Activated CD4-positive, alpha-beta T cell treated with anti-CD3 and anti-CD28 coated beads for 24 hours (primary cell): Measurements from ENCODE around the gene ERCC6.

Experiments
- DNase-seq, 2 donors: peaks; one replicate each; pipeline ENCODE4 v3.0.0-alpha.2; 2020; ENCODE audit warnings: low read depth in 2 of 2

Gene ERCC6

DNA sequence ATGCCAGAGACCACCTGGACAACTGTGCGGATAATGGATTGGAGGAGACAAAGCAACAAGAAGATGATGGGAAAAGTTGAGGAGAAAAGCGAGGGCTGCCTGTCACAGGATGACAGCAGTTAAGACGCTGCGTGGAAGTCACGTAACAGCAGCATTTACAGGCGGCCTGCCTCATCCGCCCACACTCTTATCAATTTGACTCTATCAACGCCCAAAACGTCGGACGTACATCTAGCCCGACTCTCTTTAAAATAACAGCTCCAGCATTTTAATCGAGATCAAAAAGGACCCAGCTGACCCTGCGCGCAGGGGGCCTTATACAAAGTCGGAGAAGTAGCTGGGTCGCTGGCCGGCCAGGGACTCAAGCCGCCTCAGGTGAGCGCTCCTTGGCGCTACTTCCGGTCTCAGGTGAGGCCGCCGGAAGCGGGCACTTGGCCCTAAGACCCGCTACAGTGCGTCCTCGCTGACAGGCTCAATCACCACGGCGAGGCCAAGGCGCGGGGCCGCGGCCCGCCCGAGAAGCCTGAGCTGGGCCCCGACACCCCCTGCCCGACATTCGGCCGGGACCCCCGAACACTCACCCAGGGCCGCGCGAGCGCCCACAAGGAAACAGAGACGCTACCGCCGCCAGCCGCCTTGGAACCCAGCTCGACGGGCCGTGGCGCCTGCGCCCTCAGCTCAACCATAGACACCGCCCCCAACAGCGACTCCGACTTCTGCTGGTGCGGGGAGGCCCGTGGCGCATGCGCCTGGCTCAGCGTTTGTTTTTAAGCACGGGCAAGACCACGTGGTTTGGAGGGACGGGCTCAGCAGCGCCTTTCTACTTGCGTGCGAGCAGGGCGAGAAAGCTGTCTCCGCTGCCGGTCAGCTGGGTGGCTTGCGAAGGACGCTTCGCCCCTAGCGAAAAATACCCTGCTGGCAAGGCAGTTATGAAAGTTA is at the start of gene ERCC6:
Gene ERCC6 (minus strand): TSS at position 741 of the 939 bp plus-strand sequence.
- DNase-seq: peak; percentile 92 to 94

DNA sequence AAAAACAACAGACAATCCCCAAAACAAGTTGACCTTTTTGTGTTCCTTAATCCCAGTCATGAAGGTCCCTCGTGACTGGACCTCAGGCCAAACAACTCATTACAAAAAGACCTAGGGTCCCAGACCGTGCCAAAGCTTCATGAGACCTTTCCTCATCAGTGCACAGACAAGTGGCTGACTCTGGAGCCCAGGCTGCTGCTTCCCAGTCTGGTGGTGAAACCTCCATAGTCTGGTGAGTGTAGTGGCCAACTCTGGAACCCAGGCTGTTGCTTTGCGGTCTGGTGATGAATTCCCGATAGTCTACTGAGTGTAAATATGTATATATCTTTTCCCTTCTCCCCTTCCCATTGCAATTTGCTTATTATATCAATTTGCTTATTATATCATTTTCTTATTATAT is 49.1 kb upstream of the ERCC6 start:
- DNase-seq: no peak

DNA sequence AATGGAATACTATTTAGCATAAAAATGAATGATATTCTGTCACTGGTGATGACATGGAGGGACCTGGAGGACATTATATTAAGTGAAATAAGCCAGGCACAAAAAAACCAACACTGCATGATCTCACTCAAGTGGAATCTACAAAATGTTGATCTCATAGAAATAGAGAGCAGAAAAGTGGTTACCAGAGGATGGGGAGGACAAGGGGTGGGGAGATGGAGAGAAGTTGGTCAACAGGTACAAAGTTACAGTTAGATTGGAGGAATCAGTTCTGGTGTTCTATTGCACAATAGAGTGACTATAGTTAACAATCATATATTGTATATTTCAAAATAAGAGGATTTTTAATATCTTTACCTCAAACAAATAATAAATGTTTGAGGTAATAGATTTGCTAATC is 46.5 kb upstream of the ERCC6 start:
- DNase-seq: no peak

DNA sequence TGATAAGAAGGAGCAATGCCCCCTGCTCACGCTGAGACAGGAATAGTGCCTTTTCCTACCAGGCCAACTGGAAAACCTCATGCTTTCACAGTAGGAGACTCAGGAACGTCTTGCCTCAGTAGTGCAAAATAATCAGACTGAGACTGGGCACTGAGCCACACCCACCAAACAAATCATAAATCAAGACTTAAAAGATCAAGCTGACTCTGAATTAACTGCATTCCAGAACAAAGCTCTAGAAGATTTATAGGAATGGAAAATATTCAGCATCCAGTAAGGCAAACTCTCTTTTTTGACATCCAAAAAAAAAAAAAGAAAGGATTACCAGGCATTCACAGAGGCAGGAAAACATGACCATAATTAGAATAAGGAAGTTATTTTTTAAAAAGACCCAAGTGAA is 40.7 kb upstream of the ERCC6 start:
- no peak for DNase-seq

DNA sequence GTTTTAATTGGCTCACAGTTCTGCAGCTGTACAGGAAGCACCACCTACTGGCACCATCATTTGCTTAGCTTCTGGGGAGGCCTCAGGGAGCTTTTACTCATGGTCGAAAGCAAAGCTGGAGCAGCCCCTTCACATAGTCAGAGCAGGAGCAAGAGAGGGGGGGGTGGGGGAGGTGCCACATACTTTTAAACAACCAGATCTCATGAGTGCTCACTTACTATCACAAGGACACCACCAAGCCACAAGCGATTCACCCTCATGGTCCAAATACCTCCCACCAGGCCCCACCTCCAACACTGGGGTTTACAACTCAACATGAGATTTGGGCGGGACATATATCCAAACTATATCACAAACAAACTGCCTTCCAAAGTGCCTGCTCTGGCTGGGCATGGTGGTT is 39.5 kb upstream of the ERCC6 start:
- no peak for DNase-seq

DNA sequence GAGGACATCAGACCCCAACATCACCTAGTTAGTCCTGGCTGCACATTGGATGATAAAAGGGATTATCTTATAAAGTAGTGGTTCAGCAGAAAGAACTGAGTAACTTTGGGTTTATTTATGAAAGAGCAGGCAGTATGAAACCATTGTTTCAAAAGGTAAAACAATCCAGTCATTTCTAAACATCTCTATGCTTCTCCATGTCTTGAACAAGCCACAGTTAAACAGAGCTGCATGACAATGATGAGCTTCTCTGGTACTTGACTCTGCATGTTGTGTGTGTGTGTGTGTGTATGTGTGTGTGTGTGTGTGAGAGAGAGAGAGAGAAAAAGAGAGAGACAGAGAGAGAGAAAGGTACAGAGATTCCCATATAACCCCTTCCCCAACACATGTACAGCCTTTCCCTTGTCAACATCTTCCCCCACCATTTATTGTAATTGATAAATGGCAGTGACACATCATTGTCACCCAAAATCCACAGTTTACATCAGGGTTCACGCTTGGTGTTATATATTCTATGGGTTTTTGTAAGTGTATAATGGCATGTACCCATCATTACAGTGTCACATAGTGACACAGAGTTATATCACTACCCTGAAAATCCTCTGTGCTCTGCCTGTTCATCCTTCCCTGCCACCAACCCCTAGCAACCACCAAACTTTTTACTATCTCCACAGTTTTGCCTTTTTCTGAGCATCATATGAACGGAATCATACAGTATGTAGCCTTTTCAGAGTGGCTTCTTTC is 38.4 kb upstream of the ERCC6 start:
- DNase-seq: no peak

DNA sequence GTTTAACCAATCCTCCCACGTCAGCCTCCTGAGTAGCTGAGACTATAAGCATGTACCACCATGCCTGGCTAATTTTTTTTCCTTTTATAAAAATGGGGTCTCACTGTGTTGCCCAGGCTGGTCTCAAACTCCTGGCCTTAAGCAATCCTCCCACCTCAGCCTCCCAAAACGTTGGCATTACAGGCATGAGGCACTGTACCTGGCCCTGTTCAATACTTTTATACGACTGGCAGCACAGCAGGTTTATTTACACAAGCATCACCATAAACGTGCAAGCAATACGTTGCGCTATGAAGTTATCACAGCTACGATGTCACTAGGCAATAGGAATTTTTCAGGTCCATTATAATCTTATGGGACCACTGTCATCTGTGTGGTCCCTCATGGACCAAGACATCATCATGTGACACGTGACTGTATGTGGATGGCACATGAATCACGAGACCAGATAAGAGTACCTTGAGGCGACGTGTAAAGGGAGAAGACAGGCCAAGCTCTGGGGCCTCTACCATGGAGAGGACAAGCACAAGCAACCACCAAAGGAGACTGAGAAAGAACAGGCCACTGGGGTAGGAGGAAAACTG is 36.7 kb upstream of the ERCC6 start:
- no peak for DNase-seq

DNA sequence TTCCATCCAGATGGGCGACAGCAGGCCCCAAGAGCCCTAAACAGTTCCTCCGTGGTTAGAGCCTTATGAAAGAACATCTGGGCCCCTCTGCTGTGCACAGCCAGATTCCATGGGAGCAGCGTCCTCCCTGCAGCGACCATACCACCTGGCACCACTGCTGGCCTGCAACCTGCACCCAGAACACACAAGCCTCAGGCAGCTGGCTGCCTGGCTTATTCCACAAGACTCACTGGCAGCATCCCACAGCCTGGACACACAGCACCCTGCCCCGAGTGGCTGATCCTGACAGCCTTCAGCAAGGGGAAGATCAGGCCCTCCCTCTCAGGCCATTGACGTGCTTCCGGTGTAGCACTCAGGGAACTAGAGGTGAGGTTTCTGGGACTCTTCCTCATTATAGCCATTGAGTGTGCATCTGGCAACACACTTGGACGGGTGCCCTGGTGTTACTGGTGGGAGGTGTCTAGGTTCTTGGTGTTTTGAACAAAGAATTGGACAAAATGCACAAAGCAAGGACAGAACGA is 33.7 kb upstream of the ERCC6 start:
- DNase-seq: no peak

DNA sequence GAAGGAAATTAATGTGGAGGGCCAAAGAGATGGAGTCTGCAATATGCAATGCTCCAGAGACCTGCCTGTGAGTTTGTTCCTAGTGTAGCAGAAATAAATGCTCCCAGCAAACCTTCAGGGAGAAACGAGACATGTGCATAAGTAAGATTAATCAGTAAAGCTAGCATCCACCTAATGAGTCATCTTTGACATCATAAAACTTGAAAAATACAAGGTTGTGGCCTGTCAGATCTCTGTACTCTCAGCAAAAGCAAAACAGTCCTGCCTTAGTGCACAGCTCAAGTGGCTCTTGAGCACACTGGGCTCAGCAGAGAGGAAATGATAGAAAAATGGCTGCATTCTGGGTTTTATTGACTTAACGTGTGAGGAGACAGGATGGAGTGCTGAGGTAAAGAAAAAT is 32.5 kb upstream of the ERCC6 start:
- no peak for DNase-seq

DNA sequence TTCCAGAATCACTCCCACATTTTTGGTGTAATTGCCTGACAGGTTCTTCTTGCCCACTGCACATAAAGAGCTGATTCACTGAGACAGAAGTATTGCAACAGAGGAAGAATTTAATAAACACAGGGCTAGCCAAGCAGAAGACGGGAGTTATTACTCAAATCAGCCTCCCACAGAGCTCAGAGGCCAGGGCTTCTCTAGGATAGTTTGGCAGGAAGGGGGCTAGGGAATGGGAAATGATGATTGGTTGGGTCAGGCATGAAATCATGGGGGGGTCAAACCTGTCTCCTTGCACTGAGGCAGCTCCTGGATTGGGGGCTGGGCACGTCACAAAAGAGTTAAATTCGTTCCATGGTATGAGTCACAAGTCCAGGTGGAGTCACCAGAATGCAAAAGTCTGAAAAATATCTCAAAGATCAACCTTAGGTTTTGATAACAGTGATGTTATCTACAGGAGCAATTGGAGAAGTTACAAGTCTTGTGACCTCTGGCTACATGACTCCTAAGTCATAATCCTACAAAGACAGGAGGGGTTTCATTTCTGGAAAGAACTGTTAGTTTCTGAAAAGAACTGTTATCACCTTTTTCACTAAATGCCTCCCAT is 30.2 kb upstream of the ERCC6 start:
- DNase-seq: no peak

DNA sequence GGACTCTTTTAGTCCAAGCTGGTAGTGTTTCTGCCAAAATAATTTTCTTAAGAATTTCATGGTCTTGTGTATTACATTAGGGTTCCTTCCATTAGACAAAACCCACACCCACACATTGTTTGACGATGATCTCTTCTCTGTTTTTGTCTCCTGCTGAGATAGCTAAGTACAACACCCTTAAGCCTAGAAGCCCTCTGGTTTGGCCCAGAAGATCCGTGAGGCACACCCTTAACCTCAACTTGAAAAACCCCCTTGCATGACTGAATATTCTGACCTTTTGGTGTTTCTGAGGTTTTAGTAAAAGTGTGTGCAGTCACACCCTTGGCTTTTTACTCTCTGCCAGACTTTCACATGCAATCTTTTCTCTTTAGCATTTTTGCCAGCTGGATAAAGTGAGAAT is 29.3 kb upstream of the ERCC6 start:
- no peak for DNase-seq

DNA sequence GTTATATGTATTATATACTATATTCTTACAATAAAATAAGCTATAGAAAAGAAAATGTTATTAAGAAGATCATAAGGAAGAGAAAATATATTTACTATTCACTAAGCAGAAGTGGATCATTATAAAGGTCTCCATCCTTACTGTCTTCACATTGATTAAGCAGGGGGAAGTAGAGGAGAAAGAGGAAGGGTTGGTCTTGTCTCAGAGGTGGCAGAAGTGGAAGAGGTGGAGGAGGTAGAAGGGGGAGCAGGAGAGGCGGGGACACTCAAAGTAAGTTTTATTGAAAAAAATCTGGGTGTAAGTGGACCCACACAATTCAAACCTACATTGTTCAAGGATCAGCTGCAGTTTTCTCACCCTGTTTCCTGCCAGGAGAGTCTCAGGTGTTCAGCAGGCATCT is 28.9 kb upstream of the ERCC6 start:
- no peak for DNase-seq

DNA sequence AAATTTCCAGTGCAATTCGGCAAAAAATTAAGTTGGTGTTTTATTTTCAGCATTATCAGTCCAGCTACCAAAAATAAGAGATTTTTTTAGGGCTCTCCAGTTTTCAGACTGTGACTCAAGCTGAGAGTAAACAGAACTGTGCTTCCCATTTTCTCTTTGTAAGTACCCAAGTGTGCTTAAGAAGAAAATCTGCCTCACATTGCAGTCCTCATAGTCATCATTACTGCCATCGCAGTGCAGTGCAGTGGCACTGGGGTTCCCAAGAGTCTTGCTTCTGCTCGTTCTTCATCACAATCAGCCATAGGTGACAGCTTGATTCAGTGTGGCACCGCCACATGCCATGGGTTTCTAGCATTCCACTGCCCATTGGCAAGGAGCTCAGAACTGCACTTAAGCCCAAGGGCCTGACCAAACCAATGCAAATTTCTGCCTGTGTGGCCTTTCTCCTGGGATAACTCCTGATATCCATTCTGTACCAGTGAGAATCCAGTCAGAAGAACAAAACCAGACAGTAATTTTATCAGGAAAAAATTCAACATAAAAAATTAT is 25.6 kb upstream of the ERCC6 start:
- no peak for DNase-seq

DNA sequence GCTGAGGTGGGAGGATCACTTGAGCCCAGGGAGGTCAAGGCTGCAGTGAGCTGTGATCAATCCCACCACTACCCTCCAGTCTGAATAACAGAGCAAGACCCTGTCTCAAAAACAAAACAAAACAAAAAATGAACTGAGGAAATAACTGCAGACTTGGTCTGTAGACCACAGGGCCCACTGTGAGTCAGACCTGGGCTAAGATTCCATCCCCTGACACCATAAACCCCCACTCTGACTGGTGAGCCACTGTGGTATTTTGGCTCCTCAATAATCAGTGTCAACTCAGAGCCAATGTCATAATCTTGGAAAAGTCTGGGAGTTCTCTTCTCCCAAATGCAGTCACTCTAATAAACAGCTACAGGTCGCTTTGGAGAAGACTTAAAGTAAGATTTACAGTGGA is 24.0 kb upstream of the ERCC6 start:
- no peak for DNase-seq

DNA sequence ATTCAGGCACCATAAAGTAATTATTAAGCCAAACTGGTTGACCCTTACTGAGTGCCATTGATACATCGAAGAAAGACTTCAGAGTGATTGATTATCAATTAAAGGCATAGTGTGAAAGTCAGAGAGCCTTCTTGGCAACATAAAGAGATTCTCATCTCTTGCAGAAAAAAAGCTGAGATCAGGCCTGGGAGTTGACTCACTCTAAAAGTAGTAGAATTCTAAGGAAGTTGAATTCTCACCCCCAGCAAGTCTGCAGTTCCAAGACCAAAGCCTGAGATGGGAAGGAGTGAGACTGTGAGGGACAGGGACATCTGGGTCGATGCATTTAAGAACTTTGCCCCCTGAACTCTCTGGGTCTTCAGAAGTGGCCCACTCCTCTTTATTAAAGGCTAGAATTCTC is 21.6 kb upstream of the ERCC6 start:
- DNase-seq: no peak

DNA sequence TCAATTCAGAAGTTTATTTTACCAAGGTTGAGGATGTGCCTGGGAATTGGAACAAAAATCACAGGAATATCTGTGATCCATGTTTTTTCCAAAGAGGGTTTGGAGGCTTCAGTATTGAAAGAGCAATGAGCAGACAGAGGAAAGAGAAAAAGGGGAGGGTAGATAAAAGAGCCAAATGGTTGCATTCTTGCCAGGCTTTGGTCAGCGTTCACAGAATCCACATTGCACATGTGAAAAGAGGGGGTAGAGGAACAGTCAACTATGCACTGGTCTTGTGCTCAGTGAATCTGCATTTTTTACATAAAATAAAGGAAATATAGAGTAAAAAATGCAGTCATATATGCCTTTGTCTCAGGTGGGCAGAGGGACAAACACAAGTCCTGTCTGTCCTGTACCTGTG is 20.6 kb upstream of the ERCC6 start:
- DNase-seq: no peak

DNA sequence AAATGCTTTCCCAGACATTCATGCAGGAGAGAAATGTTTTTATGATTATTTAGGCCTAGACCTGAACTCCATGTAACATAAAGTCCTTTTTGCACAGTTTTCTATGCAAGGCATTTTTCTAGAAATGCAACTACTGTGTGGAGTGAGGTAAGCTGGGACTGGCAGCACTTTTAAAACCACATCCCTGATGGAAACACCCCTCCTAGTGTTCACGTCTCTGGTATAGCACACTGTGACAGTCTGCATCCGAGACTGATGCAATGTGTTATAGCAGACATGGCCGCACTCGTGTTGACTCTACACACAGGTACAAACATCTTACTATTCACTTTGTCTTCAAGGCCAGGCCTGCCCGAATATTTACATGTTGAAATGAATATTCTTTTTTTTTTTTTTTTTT is 19.3 kb upstream of the ERCC6 start:
- DNase-seq: no peak

DNA sequence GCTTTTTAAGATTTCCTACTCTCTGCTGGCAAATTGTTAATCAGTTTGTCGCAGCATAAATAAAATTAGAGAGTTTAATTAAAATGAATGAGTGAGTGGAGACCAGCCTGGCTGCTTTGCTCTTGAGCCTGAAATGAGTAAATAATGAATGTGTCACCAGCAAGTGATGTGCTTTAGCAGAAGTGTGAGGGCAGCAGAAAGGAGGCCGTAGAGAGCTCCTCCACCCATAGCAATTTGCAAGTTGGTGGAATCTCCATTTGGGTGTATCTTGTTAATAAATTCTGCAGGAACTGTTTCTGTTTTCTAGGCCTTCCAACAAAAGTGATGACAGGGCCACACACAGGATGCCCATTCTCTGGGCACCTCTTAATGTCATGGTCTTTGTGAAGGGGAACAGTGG is 18.8 kb upstream of the ERCC6 start:
- no peak for DNase-seq

DNA sequence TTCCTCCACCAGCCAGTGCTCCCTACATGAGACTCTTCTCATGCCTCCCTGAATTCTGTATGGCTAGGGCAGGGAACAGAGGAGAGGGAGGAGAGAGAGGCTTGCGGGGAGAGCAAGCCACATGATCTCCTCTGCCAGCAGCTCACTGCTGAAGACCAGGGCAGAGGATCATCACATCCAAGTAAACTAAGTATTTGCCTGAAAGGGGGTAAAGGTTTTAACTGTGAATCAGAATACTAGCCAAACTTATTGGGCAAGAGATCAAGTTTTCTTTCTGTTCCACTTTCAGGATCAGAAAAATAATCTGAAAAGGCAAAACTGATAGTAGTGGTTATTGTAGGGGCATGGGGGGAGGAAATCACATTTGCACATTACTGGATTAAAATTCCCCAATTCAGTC is 17.8 kb upstream of the ERCC6 start:
- no peak for DNase-seq

DNA sequence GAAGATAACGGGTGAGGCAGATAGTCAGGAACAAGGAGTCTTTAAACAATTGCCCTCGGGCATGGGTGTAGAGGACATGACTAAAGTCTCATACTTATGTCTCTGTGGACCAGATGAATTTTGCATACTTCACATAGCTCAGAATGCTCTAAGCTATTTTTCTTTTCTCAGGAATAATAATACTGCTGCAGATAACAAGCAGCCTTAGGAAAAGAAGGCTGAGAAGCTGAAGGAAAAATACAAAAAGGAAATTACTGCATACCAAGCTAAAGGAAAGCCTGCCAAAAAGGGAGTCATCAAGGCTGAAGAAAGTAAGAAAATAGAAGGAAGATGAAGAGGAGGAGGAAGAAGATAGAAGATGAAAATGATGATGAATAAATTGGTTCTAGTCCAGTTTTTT is 13.4 kb upstream of the ERCC6 start:
- no peak for DNase-seq

DNA sequence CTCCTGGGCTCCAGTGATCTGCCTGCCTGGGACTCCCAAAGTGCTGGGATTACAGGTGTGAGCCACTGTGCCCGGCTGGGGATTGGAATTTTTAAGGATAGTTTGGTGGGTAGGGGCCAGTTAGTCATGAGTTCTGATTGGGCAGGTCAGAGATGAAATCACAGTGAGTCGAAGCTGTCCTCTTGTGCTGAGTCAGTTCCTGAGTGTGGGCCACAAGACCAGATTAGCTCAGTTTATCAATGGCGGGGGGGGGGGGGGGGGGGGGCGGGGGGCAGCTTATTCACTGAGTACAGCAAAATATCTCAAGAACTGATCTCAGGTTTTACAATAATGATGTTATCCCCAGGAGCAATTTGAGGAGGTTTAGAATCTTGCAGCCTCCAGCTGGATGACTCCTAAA is 11.6 kb upstream of the ERCC6 start:
- DNase-seq: no peak
